Endothelial cell of umbilical vein (primary cell): ENCODE data around the gene KIF6. TPM values are rescaled to one million over a fixed set of nuclear protein-coding genes. Genes with fewer than 3 reads are reported as not detected.

Source experiments
- BruUV-seq: library from RNA; stranded (reverse); fragments of 400-500 nt; replicated peaks from 2 replicates; lab custom pipeline; 2021; lab: Mats Ljungman, UMichigan
- CTCF ChIA-PET: fragments of 300-600, 350-600 bp; sonication (Branson Sonifier 250); formaldehyde crosslinking; loops from one replicate; lab custom pipeline; 2021; ENCODE audit warnings: antibody characterized with exemption, inconsistent platforms; lab: Charles Lee
- POLR2A ChIA-PET: fragments of 300-600, 350-600 bp; sonication (Branson Sonifier 250); formaldehyde crosslinking; loops from one replicate; lab custom pipeline; 2021; ENCODE audit warnings: antibody characterized with exemption, inconsistent platforms; lab: Charles Lee
- DNase-seq: peaks from one replicate; pipeline ENCODE4 v3.0.0-alpha.2; 2011; ENCODE audit warnings: low read depth, low spot score
- FAIRE-seq: peaks from 2 replicates; lab custom pipeline; 2011; peaks lifted over from hg19 to GRCh38; lab: Jason Lieb, UNC
- H2AFZ ChIP-seq: 2 replicates; pipeline ENCODE4 v1.6.0; 2012; ENCODE audit warnings: low read depth, low read length, control low read depth, inconsistent platforms
- H3K27ac ChIP-seq: 2 replicates; pipeline ENCODE4 v1.5.1; 2011; ENCODE audit warnings: low read depth, mild to moderate bottlenecking, control low read depth, low read length, moderate library complexity; ENCODE audit not compliant: insufficient read depth
- H3K27me3 ChIP-seq, 2 experiments: 2 replicates each; pipeline versions ENCODE4 v1.6.0 to v1.6.1; 2011; ENCODE audit warnings: low read length in 2 of 2, mixed read lengths in 1 of 2; ENCODE audit not compliant: control insufficient read depth in 2 of 2, insufficient read depth in 2 of 2
- H3K36me3 ChIP-seq, 2 experiments: 2 replicates in 1 of 2; 3 replicates in 1 of 2; pipeline ENCODE4 v1.5.1; 2011; ENCODE audit warnings: low read length in 2 of 2, mild to moderate bottlenecking in 1 of 2, moderate library complexity in 1 of 2; ENCODE audit not compliant: control insufficient read depth in 2 of 2, insufficient read depth in 2 of 2; ENCODE audit errors: extremely low read depth in 1 of 2
- H3K4me1 ChIP-seq: 3 replicates; pipeline ENCODE4 v1.5.1; 2011; ENCODE audit warnings: mild to moderate bottlenecking, low read length; ENCODE audit not compliant: control insufficient read depth, insufficient read depth; ENCODE audit errors: extremely low read depth
- H3K4me2 ChIP-seq: 2 replicates; pipeline ENCODE4 v1.6.1; 2011; ENCODE audit warnings: low read length, control low read depth, mixed read lengths; ENCODE audit not compliant: insufficient read depth
- H3K4me3 ChIP-seq, 3 experiments: fragments of 200-600 bp in 1 of 3; sonication (generic), shearing (Covaris generic) in 1 of 3; replicated peaks in 1 of 3; 2 replicates each; pipeline ENCODE4 v1.5.1; 2011 to 2016; ENCODE audit warnings: control low read depth in 3 of 3, low read length in 3 of 3, mild to moderate bottlenecking in 2 of 3, inconsistent platforms in 1 of 3, low read depth in 1 of 3, moderate library complexity in 1 of 3; ENCODE audit not compliant: insufficient read depth in 1 of 3
- H3K79me2 ChIP-seq: 2 replicates; pipeline ENCODE4 v1.6.0; 2012; ENCODE audit warnings: low read length, inconsistent platforms; ENCODE audit not compliant: control insufficient read depth, insufficient read depth
- H3K9ac ChIP-seq: replicated peaks from 2 replicates; pipeline ENCODE3; 2011; ENCODE audit warnings: low read length, control low read depth; ENCODE audit not compliant: insufficient read depth; ENCODE audit errors: extremely low read depth
- H3K9me1 ChIP-seq: replicated peaks from 3 replicates; pipeline ENCODE4 v1.6.0; 2011; ENCODE audit warnings: mild to moderate bottlenecking, low read length; ENCODE audit not compliant: control insufficient read depth, insufficient read depth; ENCODE audit errors: extremely low read depth
- H3K9me3 ChIP-seq: replicated peaks from 2 replicates; pipeline ENCODE4 v1.5.1; 2012; ENCODE audit warnings: low read length, inconsistent platforms; ENCODE audit not compliant: control insufficient read depth, insufficient read depth
- H4K20me1 ChIP-seq: replicated peaks from 2 replicates; pipeline ENCODE3; 2011; ENCODE audit warnings: mild to moderate bottlenecking, low read length; ENCODE audit not compliant: control insufficient read depth, insufficient read depth; ENCODE audit errors: extremely low read depth
- EZH2 ChIP-seq: IDR thresholded peaks from 2 replicates; pipeline ENCODE4 v1.6.1; 2012; ENCODE audit warnings: borderline replicate concordance, low read depth, mild to moderate bottlenecking, moderate library complexity, low read length, inconsistent platforms; ENCODE audit not compliant: severe bottlenecking
- FOS ChIP-seq: IDR thresholded peaks from 2 replicates; pipeline ENCODE4 v1.6.1; 2011; ENCODE audit warnings: mild to moderate bottlenecking, low read length, moderate library complexity, borderline replicate concordance; ENCODE audit not compliant: insufficient read depth
- GATA2 ChIP-seq: IDR thresholded peaks from 2 replicates; pipeline ENCODE4 v1.7.0; 2011; ENCODE audit warnings: low read depth, mild to moderate bottlenecking, moderate library complexity, mixed read lengths, low read length; ENCODE audit not compliant: insufficient read length, insufficient read depth
- JUN ChIP-seq: IDR thresholded peaks from 2 replicates; pipeline ENCODE4 v1.6.1; 2011; ENCODE audit warnings: borderline replicate concordance, low read depth; ENCODE audit not compliant: insufficient read length, insufficient read depth
- MAX ChIP-seq: IDR thresholded peaks from 2 replicates; pipeline ENCODE4 v1.6.1; 2011; ENCODE audit not compliant: insufficient read depth, insufficient read length
- MYC ChIP-seq: IDR thresholded peaks from one replicate; pipeline ENCODE4 v1.6.1; 2011; ENCODE audit warnings: mild to moderate bottlenecking, low read depth, low read length
- POLR2A ChIP-seq: IDR thresholded peaks from 2 replicates; pipeline ENCODE4 v1.6.1; 2012; ENCODE audit warnings: low read depth, mild to moderate bottlenecking, control low read depth, low read length
- POLR2AphosphoS5 ChIP-seq: IDR thresholded peaks from 2 replicates; pipeline ENCODE4 v1.6.1; 2012; ENCODE audit warnings: low read depth, mild to moderate bottlenecking, control low read depth, low read length, moderate library complexity; ENCODE audit not compliant: insufficient read depth
- dilution Hi-C: fragments of 300-500 bp; cut with MboI; formaldehyde crosslinking; loops from one replicate; pipeline ENCODE4 v1.15.0; 2019; ENCODE audit warnings: low sequenced_read_pairs; ENCODE audit not compliant: extremely low pct_ligation_motif_present
- intact Hi-C: fragments of 100-400 bp; cut with micrococcal nuclease; formaldehyde crosslinking; loops from one replicate; pipeline ENCODE4 v1.10.0; 2022
- polyA plus RNA-seq, 4 experiments: library from polyadenylated mRNA; depleted of rRNA in 3 of 4; stranded (reverse) in 3 of 4; unstranded in 1 of 4; fragments of >200 nt; gene quantifications; 2 replicates each; pipeline versions ENCODE4 v1.2.1 to v1.2.3, GENCODE V29; 2011 to 2012; ENCODE audit warnings: missing spikeins in 1 of 4
- total RNA-seq: library from RNA; stranded (reverse); gene quantifications from 2 replicates; pipeline ENCODE4 v1.2.3, GENCODE V29; 2021
- TF ChIP-seq, protein P1 (sequence below), 2 donors: IDR thresholded peaks; 1 replicate in 1 of 2; 2 replicates in 1 of 2; pipeline ENCODE4 v1.5.1; 2011; ENCODE audit warnings: low read length in 2 of 2, mild to moderate bottlenecking in 2 of 2, moderate library complexity in 2 of 2, control low read depth in 1 of 2, inconsistent platforms in 1 of 2, low read depth in 1 of 2; ENCODE audit not compliant: insufficient read depth in 1 of 2; ENCODE audit errors: extremely low read depth in 1 of 2

The KIF6 gene
- total and polyA plus RNA-seq, 2 donors (not counting 3 experiments of a cell fraction or from before 2014, with no cell fraction given): not detected

- TF ChIP-seq JUN (no peak), GATA2 (no peak), MAX (no peak)
- Histone ChIP-seq H3K4me2 (no peak overlapping the region), H3K9me1 (no peaks in the 10 kb centered on the region), H3K9ac (no peak overlapping the region), H3K4me1 (no peaks in the 10 kb centered on the region), H3K27me3 (no peaks in the 10 kb centered on the region), H2AFZ (no peak overlapping the region), H3K4me3 (no peak overlapping the region), H3K27ac (no peak overlapping the region), H3K79me2 (no peaks in the 10 kb centered on the region), H3K9me3 (no peaks in the 10 kb centered on the region), H3K36me3 (no peaks in the 10 kb centered on the region), H4K20me1 (no peaks in the 10 kb centered on the region)
- FAIRE-seq: no peak
- dilution Hi-C loops: no loop called here
- ChIA-PET CTCF (no interaction called here), POLR2A (no interaction called here)
- intact Hi-C loops: no loop called here
- BruUV-seq: no TSS peak
- no peak for DNase-seq
Measured at GRCh38 chr6:39765508-39766065, 40.4 kb upstream of the KIF6 start.

DNA sequence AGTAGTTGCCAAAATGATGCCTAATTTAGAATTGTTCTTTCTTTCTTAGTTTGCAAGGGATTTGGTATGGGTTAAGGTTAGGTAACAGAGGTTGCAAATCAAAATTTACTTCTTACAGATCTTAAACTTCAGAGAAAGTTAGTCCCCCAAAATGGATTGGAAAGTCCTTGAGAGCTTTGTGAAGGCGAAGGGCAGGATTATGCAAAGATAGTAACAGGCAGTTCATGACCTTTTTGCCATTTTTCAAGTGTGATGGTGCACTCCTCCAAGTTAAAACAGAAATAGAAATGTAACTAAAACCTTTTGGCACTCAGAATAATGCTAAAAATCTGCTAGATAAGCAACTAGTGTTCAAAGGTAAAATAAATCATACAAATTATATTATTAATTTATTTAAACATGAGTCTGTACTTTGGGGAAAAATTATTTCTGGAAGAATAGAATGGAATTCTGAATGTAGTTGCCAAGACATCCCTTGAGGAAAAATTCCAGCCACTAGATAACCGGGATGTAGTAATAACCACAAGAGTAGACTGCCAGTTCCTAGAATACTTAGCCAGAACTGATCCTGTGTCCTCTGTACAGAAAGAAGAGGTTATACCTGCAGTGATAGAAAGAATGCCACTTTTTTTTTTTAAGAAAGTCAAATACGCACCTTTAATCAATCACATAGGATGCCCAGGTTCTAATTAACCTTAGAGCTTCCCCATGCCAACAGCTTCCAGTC lies 35.2 kb upstream of the KIF6 start:
- TF ChIP-seq MAX (no peak), POLR2A (no peak), POLR2AphosphoS5 (no peak), FOS (no peak), EZH2 (no peak), MYC (no peak), GATA2 (no peak), JUN (no peak)
- TF ChIP-seq, protein P1, sequence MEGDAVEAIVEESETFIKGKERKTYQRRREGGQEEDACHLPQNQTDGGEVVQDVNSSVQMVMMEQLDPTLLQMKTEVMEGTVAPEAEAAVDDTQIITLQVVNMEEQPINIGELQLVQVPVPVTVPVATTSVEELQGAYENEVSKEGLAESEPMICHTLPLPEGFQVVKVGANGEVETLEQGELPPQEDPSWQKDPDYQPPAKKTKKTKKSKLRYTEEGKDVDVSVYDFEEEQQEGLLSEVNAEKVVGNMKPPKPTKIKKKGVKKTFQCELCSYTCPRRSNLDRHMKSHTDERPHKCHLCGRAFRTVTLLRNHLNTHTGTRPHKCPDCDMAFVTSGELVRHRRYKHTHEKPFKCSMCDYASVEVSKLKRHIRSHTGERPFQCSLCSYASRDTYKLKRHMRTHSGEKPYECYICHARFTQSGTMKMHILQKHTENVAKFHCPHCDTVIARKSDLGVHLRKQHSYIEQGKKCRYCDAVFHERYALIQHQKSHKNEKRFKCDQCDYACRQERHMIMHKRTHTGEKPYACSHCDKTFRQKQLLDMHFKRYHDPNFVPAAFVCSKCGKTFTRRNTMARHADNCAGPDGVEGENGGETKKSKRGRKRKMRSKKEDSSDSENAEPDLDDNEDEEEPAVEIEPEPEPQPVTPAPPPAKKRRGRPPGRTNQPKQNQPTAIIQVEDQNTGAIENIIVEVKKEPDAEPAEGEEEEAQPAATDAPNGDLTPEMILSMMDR (IDR thresholded peaks at IDR 0.05; ENCODE audit: extremely low read depth in 1 of 2, insufficient read depth in 1 of 2, low read depth in 1 of 2, low read length in 2 of 2): no peak
- ChIA-PET CTCF (no interaction called here), POLR2A (no interaction called here)
- Histone ChIP-seq H3K27ac (no peak overlapping the region), H2AFZ (no peak overlapping the region), H3K9me3 (no peaks in the 10 kb centered on the region), H3K4me2 (no peak overlapping the region), H4K20me1 (no peaks in the 10 kb centered on the region), H3K9ac (no peak overlapping the region), H3K79me2 (no peaks in the 10 kb centered on the region), H3K27me3 (no peaks in the 10 kb centered on the region), H3K4me1 (no peaks in the 10 kb centered on the region), H3K4me3 (no peak overlapping the region), H3K9me1 (no peaks in the 10 kb centered on the region), H3K36me3 (no peaks in the 10 kb centered on the region)
- dilution Hi-C loops: no loop called here
- FAIRE-seq: no peak
- no peak for DNase-seq
- no TSS peak for BruUV-seq
- intact Hi-C loops: no loop called here
